HL-60/S4 (cell line): ENCODE results near the gene STX1B.
"Not testable (repeated sequence)": the region's sequence is repeated elsewhere in the genome, so short reads cannot be mapped to it uniquely, and the experiment has no call there.

ENCODE experiments used
- in situ Hi-C: fragments of 300-500 bp; cut with MboI; formaldehyde crosslinking; loops from 2 replicates; pipeline ENCODE4 v1.14.3; 2022; ENCODE audit warnings: low sequenced_read_pairs

Gene STX1B

GRCh38 chr16:31010585-31011325 is at the start of gene STX1B:
TSS of gene STX1B (minus strand) at chr16:31010638. CDS start at chr16:31010396, 242 bp downstream.
- in situ Hi-C loops: no loop called here

GRCh38 chr16:31055613-31056012 is 45.2 kb upstream of the STX1B start:
- in situ Hi-C loops: no loop called here

- in situ Hi-C loops: no loop called here
These were observed 41.7 kb upstream of the STX1B start for GRCh38 chr16:31052114-31052513.

- in situ Hi-C loops: no loop called here
These were observed 40.0 kb upstream of the STX1B start for GRCh38 chr16:31050280-31051030.

- in situ Hi-C loops: no loop called here
These were observed 33.6 kb upstream of the STX1B start for GRCh38 chr16:31043898-31044481.

- in situ Hi-C loops: no loop called here
These were observed 32.9 kb upstream of the STX1B start for GRCh38 chr16:31043352-31043751.

- in situ Hi-C loops: no loop called here
These were observed 32.4 kb upstream of the STX1B start for GRCh38 chr16:31042866-31043265.

- in situ Hi-C loops: no loop called here
These were observed 28.6 kb upstream of the STX1B start for GRCh38 chr16:31038993-31039392.

- in situ Hi-C loops: no loop called here
These were observed 26.3 kb upstream of the STX1B start for GRCh38 chr16:31036691-31037090.

- in situ Hi-C loops: no loop called here
These were observed 23.5 kb upstream of the STX1B start for GRCh38 chr16:31033709-31034492.

- in situ Hi-C loops: no loop called here
These were observed 22.6 kb upstream of the STX1B start, which contains the start of gene STX4 for GRCh38 chr16:31032736-31033708. TSS of gene STX4 (plus strand) at chr16:31033558. CDS start at chr16:31033806, 248 bp downstream.

- in situ Hi-C loops: no loop called here
These were observed 20.8 kb upstream of the STX1B start for GRCh38 chr16:31031276-31031675.

GRCh38 chr16:31029272-31029671 is 18.8 kb upstream of the STX1B start:
- in situ Hi-C loops: no loop called here

- in situ Hi-C loops: no loop called here
These were observed 14.9 kb upstream of the STX1B start for GRCh38 chr16:31025339-31025738.

GRCh38 chr16:31023627-31024226 is 13.3 kb upstream of the STX1B start:
- in situ Hi-C loops: no loop called here

- in situ Hi-C loops: no loop called here
These were observed 12.8 kb upstream of the STX1B start for GRCh38 chr16:31023252-31023602.

- in situ Hi-C loops: no loop called here
These were observed 12.3 kb upstream of the STX1B start for GRCh38 chr16:31022544-31023251.

- in situ Hi-C loops: no loop called here
These were observed 10.1 kb upstream of the STX1B start for GRCh38 chr16:31020536-31020935.

GRCh38 chr16:31017756-31018155 is 7.3 kb upstream of the STX1B start:
- in situ Hi-C loops: not testable (repeated sequence)
